Measurements from ENCODE around the gene TRAF2. TPM values are rescaled to one million over a fixed set of nuclear protein-coding genes. Genes with fewer than 3 reads are reported as not detected.

TRAF2 gene
- total RNA-seq, 4 donors from 2014 or later = 2.9 to 7.7 (median 6.1) TPM

DNA sequence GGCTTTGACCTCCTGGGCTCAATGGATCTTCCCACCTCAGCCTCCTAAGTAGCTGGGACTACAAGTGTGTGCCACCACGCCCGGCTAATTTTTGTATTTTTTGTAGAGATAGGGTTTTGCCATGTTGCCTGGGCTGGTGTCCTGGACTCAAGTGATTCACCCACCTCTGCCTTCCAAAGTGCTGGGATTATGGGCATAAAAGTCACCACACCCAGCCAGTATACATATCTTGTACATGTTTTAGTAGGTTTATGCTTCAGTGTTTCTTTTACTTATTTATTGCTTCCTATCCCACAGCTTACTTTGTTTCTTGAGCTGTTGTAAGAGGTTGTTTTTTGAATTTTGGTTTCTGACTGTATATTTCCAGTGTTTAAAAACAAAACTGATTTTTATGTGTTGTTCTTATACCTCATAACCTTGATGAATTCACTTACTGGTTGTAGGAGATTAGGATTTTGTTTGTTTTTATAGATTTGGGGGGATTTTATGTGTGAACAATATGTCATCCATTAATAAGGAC is 45.4 kb downstream of the TRAF2 start:
- TF ChIP-seq, protein P1, sequence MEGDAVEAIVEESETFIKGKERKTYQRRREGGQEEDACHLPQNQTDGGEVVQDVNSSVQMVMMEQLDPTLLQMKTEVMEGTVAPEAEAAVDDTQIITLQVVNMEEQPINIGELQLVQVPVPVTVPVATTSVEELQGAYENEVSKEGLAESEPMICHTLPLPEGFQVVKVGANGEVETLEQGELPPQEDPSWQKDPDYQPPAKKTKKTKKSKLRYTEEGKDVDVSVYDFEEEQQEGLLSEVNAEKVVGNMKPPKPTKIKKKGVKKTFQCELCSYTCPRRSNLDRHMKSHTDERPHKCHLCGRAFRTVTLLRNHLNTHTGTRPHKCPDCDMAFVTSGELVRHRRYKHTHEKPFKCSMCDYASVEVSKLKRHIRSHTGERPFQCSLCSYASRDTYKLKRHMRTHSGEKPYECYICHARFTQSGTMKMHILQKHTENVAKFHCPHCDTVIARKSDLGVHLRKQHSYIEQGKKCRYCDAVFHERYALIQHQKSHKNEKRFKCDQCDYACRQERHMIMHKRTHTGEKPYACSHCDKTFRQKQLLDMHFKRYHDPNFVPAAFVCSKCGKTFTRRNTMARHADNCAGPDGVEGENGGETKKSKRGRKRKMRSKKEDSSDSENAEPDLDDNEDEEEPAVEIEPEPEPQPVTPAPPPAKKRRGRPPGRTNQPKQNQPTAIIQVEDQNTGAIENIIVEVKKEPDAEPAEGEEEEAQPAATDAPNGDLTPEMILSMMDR (IDR thresholded peaks at IDR 0.05; ENCODE audit: low read depth) = no peak

DNA sequence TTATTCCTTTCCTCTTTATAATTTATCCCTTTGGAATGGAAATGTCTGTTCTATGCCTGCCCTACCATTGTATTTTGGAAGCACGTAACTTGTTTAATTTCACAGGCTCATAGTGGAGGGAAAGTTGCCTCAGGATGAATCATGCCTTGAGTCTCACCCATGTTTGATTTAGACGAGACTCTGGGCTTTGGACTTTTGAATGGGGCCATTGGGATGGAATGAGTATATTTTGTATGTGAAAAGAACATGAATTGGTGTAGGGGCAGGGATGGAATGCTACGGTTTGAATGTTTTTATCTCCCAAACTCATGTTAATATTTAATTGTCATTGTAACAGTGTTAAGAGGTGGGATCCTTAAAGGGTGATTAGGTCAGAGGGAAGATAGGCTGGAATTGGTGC is 48.0 kb downstream of the TRAF2 start:
- TF ChIP-seq, protein P1 (IDR thresholded peaks at IDR 0.05; ENCODE audit: low read depth) = no peak

DNA sequence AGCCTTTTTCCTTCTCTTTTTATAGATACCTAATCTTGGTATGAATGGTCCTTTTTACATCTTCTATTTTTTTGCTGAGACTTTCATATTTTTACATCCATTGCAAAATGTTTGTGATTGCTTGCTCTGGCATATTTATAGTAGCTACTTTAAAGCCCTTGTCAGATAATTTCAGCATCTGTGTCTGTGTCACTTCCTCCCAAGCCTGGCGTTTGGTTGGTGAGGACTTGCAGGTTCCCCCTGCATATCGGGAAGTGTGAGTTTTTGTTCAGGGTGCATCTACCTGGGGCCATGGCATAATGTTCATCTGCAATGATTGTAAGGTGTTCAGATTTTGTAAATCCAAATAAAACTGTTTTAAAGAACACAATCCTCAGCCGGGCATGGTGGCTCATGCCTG is 49.3 kb downstream of the TRAF2 start:
- TF ChIP-seq, protein P1 (IDR thresholded peaks at IDR 0.05; ENCODE audit: low read depth) = no peak

DNA sequence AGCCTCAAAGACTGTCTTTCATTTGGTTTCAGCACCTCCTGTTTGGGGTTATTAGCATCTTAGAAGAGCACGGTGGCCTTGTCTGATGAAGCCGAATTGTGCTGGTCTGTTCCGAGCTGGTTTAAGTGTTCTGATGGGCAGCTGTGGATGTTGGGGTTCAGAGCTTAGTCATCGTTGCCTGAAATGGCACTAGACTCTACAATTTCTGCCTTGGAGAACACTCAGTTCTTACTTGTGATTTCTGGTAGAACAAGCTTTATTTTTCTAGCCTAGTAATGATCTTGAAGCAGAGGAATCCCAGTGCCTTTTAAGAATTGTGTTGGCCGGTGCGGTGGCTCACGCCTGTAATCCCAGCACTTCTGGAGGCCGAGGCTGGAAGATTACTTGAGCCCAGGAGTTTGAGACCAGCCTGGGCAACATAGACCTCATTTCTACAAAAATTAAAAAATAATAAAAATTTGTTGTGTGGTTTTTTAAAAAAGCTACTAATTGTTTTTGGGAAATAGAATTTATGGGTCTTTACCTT is 50.4 kb downstream of the TRAF2 start:
- TF ChIP-seq, protein P1 (IDR thresholded peaks at IDR 0.05; ENCODE audit: low read depth) = no peak

DNA sequence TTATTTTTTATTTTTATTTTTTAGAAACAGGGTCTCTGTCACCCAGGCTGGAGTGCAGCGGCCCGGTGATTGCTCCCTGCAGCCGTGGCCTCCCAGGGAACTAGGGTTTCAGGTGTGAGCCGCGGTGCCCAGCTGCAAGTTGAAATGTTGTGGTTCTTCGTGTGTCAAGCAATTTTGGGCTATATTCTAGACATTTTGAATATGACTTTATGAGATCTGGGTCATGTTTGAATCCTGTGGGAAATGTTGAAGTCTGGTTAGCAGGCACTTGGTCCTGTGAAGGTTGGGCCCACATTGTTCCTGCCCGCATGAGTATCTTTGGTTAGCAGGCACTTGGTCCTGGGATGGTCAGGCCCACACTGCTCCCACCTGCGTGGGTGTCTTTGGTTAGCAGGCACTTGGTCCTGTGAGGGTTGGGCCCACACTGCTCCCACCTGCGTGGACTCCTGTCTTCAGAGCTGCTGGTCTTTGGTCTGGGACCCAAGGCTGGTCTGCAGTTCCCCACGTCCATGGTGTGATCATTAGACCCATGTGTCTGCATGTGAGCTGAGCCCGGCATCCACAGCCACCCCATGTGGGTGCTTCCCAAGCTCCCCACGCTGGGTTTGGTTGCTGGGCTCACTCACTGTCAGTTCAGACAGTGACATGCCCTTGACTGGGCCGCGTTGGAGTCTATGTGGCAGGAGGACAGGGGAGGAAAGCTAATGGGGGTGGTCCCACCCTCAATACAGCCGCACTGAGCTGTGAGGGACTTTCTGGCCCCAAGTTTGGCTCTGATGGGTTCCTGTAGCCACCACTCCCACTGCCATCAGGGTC is 51.1 kb downstream of the TRAF2 start:
- TF ChIP-seq, protein P1 (IDR thresholded peaks at IDR 0.05; ENCODE audit: low read depth) = no peak

DNA sequence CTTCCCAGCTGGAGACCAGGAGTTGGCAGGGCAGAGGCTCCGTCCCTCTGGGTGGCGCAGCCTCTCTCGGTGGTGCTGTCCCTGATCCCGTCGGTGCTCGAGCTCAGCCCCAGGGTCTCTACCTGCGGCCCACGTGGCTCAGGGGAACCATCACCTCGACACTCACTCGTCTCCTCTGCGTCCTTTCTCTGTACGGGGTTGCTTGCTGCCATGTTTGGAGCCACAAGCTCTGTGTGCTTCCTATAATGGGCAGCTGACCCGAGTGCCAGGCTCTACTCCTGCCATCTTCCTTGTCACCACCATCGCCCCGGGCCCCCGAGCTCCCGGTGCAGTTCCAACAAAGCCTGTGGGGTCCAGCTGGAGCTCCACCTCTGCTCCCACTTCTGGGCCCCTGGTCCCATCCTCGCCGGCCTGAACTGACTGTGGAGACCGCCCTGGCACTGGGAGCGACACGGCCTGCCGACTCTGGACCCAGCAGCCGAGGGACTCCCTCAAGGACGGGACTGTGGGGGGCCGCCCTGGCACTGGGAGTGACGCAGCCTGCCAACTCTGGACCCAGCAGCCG is 53.2 kb downstream of the TRAF2 start:
- TF ChIP-seq, protein P1 (IDR thresholded peaks at IDR 0.05; ENCODE audit: low read depth) = no peak

DNA sequence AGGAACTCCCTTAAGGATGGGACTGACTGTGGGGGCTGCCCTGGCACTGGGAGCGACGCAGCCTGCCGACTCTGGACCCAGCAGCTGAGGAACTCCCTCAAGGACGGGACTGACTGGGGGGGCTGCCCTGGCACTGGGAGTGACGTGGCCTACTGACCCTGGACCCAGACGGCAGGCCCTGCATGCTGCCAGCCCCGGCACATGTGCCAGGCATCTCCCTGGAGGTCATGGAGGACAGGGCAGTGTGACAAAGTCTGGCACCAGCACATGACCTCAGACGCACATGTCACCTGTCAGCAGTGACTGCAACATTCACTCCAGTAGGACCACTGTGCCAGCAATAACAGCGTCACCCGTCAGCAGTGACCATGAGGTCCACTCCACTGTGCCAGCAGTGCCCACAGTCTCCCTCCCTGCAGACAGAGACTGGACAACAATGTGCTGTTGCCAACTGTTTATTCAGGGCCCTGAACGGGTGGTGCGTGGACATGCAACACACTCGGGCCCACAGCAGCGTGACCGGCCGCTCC is 53.7 kb downstream of the TRAF2 start:
- TF ChIP-seq, protein P1 (IDR thresholded peaks at IDR 0.05; ENCODE audit: low read depth) = no peak
